Sigmoid colon (tissue), 7 donors: Measurements from ENCODE around the gene XIRP2. TPM values are rescaled to one million over a fixed set of nuclear protein-coding genes. Genes with fewer than 3 reads are reported as not detected.

Experiments used
- DNase-seq: peaks from one replicate; pipeline ENCODE4 v3.0.0-alpha.2; 2019
- H3K27ac ChIP-seq, 4 donors: fragments of 200-600 bp; sonication (generic); one replicate each; pipeline ENCODE4 v1.5.1; 2016 to 2019; ENCODE audit warnings: mild to moderate bottlenecking in 1 of 4
- H3K27me3 ChIP-seq, 3 donors: fragments of 200-600 bp; sonication (generic); one replicate each; pipeline ENCODE4 v1.5.1; 2019; ENCODE audit warnings: mild to moderate bottlenecking in 1 of 3
- H3K36me3 ChIP-seq, 4 donors: fragments of 200-600 bp; sonication (generic); one replicate each; pipeline ENCODE4 v1.5.1; 2016 to 2019
- H3K4me1 ChIP-seq, 4 donors: fragments of 200-600 bp; sonication (generic); one replicate each; pipeline ENCODE4 v1.5.1; 2017 to 2019
- H3K4me3 ChIP-seq, 4 donors: fragments of 200-600 bp; sonication (generic); one replicate each; pipeline ENCODE4 v1.5.1; 2017 to 2019; ENCODE audit warnings: mild to moderate bottlenecking in 2 of 4, moderate library complexity in 1 of 4
- H3K9me3 ChIP-seq, 4 donors: fragments of 200-600 bp in 3 of 4; sonication (generic) in 3 of 4; one replicate each; pipeline versions ENCODE4 v1.5.1 to v1.6.1; 2013 to 2019
- CTCF ChIP-seq, 4 experiments: fragments of 450-650 bp in 3 of 4; fragments of 200-600 bp in 1 of 4; IDR thresholded peaks; one replicate each; pipeline ENCODE4 v1.5.1; 2016 to 2019; ENCODE audit warnings: antibody characterized with exemption in 4 of 4, mild to moderate bottlenecking in 3 of 4, moderate library complexity in 2 of 4
- EP300 ChIP-seq, 4 donors: sonication (generic); formaldehyde crosslinking; IDR thresholded peaks; one replicate each; pipeline ENCODE4 v1.6.1; 2017; ENCODE audit warnings: antibody characterized with exemption in 4 of 4
- POLR2A ChIP-seq, 2 donors: fragments of 450-650 bp; IDR thresholded peaks; one replicate each; pipeline ENCODE4 v1.6.1; 2016; ENCODE audit warnings: antibody characterized with exemption in 2 of 2, mild to moderate bottlenecking in 2 of 2, moderate library complexity in 2 of 2
- POLR2AphosphoS5 ChIP-seq, 4 donors: sonication (generic); formaldehyde crosslinking; IDR thresholded peaks; one replicate each; pipeline ENCODE4 v1.6.1; 2017; ENCODE audit warnings: antibody characterized with exemption in 4 of 4
- WGBS, 2 donors: extraction: QIAGEN DNeasy Blood & Tissue Kit; methylation state at CpG; one replicate each; pipeline ENCODE4 v1.1.7; 2013; 5-methylcytosine and 5-hydroxymethylcytosine counted together
- intact Hi-C: fragments of 100-400 bp; cut with DNase I; formaldehyde crosslinking; loops from one replicate; pipeline ENCODE4 v1.15.1; 2023
- polyA plus RNA-seq, 3 donors: library from polyadenylated mRNA; stranded (reverse); fragments of 200-250 nt; gene quantifications; one replicate each; pipeline ENCODE4 v1.2.3, GENCODE V29; 2013
- total RNA-seq, 4 donors: library from RNA; depleted of rRNA; stranded (reverse); fragments of >200 nt; gene quantifications; one replicate each; pipeline ENCODE4 v1.1.0, GENCODE V29; 2016
- donor health status: healthy with polysubstance abuse.
- donor health status: Bipolar disorder and iron deficiency.
- donor health status: healthy.

XIRP2 gene
- total and polyA plus RNA-seq, 7 donors: under 0.01 to 1.8 (median 0.20) TPM; not detected in 3

- intact Hi-C loops: no loop called here
- H3K9me3 ChIP-seq: no peaks in the 10 kb centered on the region
- TF ChIP-seq POLR2A (IDR thresholded peaks at IDR 0.05): no peak
- TF ChIP-seq CTCF (IDR thresholded peaks at IDR 0.05): no peak
- no peak for TF ChIP-seq EP300 (IDR thresholded peaks at IDR 0.05)
- TF ChIP-seq POLR2AphosphoS5 (IDR thresholded peaks at IDR 0.05): no peak
- no peak for DNase-seq
- H3K36me3 ChIP-seq: no peaks in the 10 kb centered on the region
- H3K4me3 ChIP-seq: no peak overlapping the region
- H3K4me1 ChIP-seq: no peaks in the 10 kb centered on the region
- H3K27me3 ChIP-seq: no peaks in the 10 kb centered on the region
- 32 to 58% methylated on average over 6 of the region's 6 CpGs for WGBS, 2 donors
- H3K27ac ChIP-seq: no peak overlapping the region
Observed at GRCh38 chr2:166862468-166863132, 25.7 kb upstream of the XIRP2 start.

DNA sequence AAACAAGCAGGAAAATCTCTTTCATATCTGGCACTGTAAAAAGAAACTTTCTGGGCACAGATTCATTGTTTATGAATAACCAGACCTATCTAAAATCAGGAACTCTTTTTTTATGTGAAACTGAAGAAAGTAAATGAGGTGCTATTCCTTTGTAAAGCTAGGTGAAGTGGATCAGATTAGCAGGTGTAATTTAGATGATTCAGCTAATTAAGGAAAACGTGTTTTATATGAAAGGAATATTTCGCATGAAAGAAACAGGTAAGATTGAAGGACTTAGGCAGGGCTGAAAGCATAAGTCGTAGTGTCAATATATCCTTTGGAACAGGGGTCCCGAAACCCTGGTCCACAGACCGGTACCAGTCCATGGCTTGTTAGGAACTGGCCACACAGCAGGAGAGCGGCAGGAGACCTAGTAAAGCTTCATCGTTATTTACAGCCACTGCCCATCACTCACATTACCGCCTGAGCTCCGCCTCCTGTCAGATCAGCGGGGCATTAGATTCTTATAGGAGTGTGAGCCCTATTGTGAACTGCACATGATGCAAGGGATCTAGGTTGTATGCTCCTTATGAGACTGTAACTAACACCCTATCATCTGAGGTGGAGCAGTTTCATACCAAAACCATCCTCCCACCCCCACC lies 20.3 kb upstream of the XIRP2 start:
- Histone ChIP-seq H3K4me1 (no peaks in the 10 kb centered on the region), H3K27ac (no peak overlapping the region), H3K9me3 (no peaks in the 10 kb centered on the region), H3K27me3 (no peaks in the 10 kb centered on the region), H3K36me3 (no peaks in the 10 kb centered on the region), H3K4me3 (no peak overlapping the region)
- DNase-seq: no peak
- no peak for TF ChIP-seq POLR2A (IDR thresholded peaks at IDR 0.05)
- TF ChIP-seq EP300 (IDR thresholded peaks at IDR 0.05): no peak
- TF ChIP-seq POLR2AphosphoS5 (IDR thresholded peaks at IDR 0.05): no peak
- TF ChIP-seq CTCF (IDR thresholded peaks at IDR 0.05): no peak
- intact Hi-C loops: no loop called here
- 65 to 78% methylated on average over 10 of the region's 10 CpGs for WGBS, 2 donors

DNA sequence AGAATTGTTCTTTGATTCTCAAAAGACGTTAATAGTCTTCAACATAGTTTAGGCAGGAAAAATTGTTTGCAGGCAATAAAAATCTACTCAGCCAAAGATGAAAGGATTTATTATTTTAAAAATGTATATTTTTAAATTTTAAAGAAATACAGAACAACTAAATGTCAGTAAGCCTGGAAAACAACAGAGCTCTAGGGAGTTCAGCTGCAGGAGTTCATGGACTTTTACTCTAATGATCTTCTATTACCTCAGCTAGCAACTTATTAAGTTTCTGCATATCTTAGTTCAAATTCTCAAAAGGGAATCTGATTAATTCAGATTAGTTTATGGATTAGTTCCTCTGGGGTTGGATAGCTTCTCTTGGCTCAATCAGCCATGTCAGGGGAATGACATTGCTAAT lies 17.9 kb upstream of the XIRP2 start:
- no peak for TF ChIP-seq POLR2AphosphoS5 (IDR thresholded peaks at IDR 0.05)
- no peak for TF ChIP-seq POLR2A (IDR thresholded peaks at IDR 0.05)
- no peak for TF ChIP-seq CTCF (IDR thresholded peaks at IDR 0.05)
- TF ChIP-seq EP300 (IDR thresholded peaks at IDR 0.05): no peak
- no peak for DNase-seq
- Histone ChIP-seq H3K36me3 (no peaks in the 10 kb centered on the region), H3K4me3 (no peak overlapping the region), H3K4me1 (no peaks in the 10 kb centered on the region), H3K9me3 (no peaks in the 10 kb centered on the region), H3K27ac (no peak overlapping the region), H3K27me3 (no peaks in the 10 kb centered on the region)
- WGBS, 2 donors: 85 to 88% methylated on average over 1 of the region's 1 CpG
- intact Hi-C loops: no loop called here

DNA sequence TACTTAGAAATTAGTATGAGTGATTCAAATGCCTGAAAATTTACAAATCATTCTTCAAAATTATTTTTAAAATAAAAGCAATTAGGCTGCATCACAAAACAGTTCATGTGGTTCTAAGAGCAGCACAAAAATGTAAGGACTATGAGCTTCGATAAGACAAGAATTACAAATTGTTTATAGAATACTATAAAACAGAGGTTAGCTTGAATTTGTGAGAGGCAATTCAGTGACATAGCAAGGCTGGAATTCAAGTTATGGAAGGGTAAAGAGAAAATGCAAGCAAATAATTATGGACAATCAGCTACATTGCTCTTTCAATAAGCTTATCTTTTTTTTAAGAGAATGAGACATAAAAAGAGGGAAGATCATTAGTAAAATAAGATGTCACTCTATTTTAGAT lies 7.1 kb upstream of the XIRP2 start:
- H3K27me3 ChIP-seq: no peaks in the 10 kb centered on the region
- no peak for DNase-seq
- TF ChIP-seq EP300 (IDR thresholded peaks at IDR 0.05) (no peak), POLR2AphosphoS5 (IDR thresholded peaks at IDR 0.05) (no peak), POLR2A (IDR thresholded peaks at IDR 0.05) (no peak), CTCF (IDR thresholded peaks at IDR 0.05) (no peak)
- WGBS, 2 donors: 58 to 75% methylated on average over 1 of the region's 1 CpG
- H3K36me3 ChIP-seq: no peaks in the 10 kb centered on the region
- H3K4me1 ChIP-seq: peaks cover 0 to 8% (median 0%) of the 10 kb centered on the region in 4 donors
- intact Hi-C loops: no loop called here
- no peaks in the 10 kb centered on the region for H3K9me3 ChIP-seq
- H3K27ac ChIP-seq: no peak overlapping the region
- no peak overlapping the region for H3K4me3 ChIP-seq
